NK-92 treated with Interleukin-12 subunit alpha and Interleukin-12 subunit beta, amount 100 ng/mL, for 24 hours (cell line): ENCODE measurements around the gene SIN3B.

Experiments used
- DNase-seq: peaks from one replicate; lab custom pipeline; 2025; lab: John Stamatoyannopoulos, UW

Gene SIN3B

DNA sequence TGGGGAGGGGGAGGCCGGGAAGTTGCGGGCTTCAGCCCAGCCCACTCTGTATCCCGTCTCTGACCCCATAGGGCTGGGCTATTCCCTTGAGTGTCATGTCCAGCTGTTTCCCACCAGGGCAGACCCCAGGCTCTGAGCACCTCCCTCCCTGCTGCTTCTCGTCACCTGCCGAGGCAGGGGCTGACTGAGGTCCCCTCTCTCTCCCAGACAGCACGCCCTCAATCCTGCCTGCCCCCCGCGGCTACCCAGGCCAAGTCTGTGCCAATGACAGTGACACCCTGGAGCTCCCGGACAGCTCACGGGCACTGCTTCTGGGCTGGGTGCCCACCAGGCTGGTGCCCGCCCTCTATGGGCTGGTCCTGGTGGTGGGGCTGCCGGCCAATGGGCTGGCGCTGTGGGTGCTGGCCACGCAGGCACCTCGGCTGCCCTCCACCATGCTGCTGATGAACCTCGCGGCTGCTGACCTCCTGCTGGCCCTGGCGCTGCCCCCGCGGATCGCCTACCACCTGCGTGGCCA, 60.2 kb downstream of the SIN3B start:
- DNase-seq: no peak

- DNase-seq: no peak
Measured at GRCh38 chr19:16889883-16890460, 60.8 kb downstream of the SIN3B start.

GRCh38 chr19:16890461-16891184, 61.4 kb downstream of the SIN3B start:
- no peak for DNase-seq

- DNase-seq: no peak
Measured at GRCh38 chr19:16891696-16892382, 62.6 kb downstream of the SIN3B start.

DNA sequence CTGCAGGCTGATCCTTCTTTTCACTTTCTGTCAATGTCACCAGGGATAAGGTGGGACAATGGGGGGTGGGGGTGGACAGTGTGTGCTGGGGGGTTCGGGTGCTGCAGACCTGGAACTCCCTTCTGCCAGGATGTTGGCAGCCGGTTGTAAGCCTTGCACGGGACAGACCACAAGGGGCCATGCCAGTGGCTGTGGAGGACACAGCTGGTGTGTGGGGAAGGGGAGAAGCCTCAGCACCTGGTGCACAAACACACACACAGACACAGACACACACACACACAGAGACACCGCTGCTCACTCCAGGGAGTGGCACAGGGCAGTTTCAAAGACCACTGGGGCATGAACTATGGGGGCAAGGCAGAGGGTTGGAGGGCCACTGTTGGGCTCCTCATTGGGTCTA, 63.2 kb downstream of the SIN3B start:
- DNase-seq: no peak

DNA sequence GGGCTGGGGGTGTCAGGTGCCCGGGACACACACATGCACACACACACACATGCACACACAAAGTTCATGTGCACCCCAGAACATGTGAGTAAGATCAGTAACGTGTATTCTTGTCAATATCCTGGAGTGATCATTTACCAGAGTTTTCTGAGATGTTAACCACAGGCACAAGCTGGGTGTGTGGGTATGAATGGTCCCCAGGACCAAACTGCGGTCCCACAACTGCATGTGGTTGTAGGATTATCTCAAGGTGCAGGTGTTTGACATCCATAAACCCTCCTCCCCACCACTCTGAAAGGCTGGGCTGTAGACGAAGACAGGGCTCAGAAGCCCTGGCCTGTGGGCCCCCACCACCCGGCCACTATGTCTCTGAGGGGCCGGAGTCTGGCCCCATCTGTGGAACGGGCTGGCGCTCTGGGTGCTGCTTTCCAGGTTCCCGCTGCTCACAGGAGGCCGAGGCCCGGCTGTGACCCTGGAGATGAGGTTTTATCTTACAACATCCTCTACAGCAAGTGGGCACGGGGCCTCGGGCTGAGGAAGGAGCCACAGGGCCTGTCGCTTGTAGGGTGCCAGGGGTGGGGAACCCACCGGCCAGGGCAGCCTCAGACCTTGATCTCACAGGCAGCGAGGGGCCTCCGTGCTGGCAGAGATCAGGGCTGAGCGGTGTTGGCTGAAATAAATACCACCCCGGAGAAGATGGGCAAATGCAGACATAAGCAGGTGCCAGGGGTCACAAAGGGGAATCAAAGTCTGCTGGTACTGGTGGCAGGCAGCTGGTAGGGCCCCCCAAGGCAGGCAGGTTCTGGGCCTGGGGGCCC, 63.9 kb downstream of the SIN3B start:
- no peak for DNase-seq

DNA sequence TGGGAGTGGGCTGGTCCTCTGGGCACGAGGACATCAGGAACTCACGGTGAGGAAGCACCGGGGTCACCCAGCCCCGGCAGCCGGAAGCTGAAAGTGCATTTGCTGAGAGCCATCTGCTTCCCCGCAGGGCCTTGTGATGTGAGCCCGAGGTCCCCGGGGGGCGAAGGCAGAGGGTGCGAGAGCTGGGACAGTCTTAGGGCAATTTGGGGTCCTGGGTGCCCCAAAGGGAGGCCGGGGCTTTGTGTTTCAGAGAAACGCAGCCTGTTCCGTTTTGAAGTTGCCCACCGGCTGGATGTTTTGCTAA, 64.4 kb downstream of the SIN3B start:
- no peak for DNase-seq

- no peak for DNase-seq
Measured at GRCh38 chr19:16894080-16894479, 64.9 kb downstream of the SIN3B start.

DNA sequence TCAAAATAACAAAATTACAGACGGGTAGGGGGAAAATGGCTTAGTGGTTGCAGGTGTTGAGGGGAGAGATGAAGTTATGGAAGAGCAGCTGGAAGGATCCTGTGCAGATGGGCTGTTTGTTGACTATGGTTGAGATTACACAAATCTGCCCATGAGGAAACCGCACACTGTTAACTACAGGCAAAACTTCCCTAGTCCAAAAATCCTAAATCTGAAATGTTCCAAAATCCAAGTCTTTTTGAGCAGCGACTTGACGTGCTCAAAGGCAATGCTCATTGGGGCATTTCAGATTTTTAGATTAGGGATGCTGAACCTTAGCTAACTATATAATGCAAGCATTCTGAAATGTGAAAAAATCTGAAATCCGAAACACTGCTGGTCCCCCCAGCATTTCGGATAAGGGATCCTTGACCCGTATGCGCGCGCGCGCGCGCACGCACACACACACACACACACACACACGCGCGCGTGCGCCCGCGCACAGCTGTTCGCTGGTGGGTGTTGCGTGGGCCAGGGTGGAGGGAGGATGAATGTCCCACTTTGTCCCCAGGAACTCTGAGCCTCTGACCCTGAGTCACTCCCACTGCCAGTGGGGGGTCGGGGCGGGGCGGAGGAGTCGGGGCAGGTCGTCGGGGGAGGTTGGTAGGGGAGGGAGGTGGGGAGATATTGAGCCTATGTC, 66.4 kb downstream of the SIN3B start:
- DNase-seq: no peak

DNA sequence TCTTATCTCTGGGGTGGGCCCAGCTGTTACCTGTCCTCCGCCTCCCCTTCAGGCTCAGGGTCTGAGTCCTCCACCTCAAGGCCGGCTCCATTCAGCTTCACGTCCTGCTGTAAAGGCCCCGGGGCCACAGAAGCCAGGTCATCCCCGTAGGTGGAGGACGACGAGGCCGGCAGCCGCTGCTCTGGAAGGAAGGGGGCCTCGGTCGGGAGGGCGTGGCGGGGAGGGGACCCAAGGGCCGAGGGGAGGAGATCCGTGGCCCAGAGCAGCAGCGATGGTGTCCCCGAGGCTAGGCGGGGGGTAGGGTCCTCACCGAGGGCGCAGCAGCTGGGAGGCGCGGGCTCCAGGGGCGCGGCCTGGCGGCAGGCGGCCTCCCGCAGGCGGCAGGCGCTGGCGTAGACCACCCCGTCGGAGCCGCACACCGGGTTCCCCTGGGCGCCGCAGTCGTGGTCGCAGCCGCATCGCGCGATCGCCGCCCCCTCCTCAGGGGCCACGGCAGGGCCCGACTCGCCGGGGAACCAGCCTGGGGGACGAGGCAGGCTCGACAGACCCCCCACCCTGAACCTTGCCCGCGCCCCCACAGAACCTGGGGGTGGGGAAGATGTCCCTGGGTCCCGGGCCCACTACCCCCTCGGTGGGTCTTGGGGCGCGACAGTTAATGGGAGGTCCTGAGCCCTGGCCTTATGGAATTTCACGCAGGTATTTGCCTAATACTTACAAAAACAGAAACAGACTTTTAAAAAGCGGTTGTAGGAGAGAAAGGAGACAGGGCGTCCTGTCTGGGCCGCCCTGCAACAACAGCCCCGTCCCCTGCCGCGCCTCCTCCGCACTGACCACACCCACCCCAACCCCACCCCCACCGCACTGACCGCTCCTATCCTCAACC, 67.2 kb downstream of the SIN3B start:
- DNase-seq: no peak

DNA sequence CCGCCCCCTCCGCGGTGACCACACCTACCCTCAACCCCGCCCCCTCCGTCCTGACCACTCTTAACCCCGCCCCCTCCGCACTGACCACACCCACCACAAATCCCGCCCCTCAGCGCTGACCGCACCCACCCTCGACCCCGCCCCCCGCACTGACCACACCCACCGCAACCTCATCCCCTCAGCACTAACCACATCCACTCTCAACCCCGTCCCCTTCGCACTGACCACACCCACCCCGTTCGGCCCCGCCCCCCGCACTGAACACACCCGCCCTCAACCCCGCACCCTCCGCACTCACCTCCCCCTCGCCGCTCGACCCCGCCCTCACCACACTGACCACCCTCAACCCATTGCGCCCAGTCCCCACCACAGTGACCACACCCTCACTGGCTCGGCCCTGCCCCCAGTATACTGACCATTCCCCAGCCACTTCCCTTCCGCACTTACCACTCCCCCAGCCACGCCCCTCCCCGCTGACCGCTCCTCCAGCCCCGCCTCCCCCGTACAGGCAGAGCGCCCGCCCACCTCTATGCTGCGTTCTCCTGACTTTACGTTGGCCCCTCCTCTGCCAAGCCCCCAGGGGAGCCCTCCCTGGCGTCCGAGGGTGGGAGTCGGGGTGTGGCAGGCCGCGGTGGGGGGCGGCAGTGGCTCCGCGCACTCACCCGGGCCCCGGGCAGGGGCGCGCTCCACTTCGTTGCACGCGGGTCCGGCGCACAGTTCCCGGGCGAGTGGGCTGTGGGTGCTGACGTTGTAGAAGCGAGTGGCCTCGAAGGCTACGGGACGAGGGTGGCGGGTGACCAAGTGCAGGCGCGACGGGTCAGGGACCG, 68.0 kb downstream of the SIN3B start:
- no peak for DNase-seq

GRCh38 chr19:16897856-16898161, 68.6 kb downstream of the SIN3B start:
- DNase-seq: no peak

- no peak for DNase-seq
Measured at GRCh38 chr19:16898361-16899015, 69.3 kb downstream of the SIN3B start.

DNA sequence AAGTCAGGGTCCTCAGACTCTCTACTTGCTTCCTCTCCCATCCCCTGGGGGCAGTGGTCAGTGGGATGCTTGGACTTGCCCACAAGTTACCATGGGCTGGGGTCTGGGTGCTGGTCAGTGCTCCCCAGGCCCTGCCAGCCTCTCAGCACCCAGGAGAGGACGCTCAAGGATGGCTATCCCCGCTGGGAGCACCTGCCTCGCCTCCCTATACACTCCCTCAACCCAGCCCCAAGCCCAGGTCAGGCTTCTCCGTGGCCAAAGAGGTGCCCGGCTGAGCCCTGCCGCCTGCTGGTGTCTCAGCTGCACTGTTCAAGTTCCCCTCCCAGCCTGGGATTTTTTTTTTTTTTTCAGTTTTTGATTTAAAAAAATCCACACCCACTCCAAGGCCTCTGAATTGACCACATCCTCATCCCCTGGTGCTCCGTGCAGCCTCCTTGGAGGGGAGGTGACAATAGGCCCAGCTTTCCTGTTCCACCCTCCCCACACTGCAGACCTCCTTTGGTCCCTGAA, 70.4 kb downstream of the SIN3B start:
- DNase-seq: no peak

DNA sequence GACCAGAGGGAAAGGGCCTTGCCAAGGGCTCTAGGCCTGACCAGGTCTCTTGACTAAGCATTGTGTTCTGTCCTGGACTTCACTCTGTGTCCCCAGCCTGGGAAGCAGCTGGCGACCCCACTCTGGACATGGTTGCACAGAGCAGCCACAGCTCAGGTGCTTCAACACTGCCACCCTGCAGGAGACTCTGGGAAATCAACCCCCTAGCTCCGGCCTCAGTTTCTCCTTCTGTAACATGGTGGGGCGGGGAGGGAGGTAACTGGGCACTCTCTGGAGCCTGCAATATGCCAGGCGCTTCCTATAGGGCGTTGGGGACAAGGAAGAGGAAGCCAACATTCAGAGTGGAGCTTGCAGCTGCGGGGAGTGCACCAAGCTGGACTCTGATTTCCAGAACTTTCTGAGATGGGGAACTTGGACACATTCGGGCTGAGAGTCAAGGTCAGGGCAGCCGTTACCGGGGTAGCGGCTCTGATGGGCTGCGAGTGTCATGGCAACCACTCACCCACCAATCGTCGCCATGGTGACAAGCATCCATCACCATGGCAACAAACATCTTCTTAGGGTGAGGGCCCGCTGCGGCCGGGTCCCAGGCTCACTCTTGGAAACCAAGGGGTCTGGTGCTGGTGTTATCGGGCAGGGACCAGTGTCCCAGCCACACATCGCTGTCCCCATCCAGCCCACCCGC, 72.4 kb downstream of the SIN3B start:
- DNase-seq: no peak

DNA sequence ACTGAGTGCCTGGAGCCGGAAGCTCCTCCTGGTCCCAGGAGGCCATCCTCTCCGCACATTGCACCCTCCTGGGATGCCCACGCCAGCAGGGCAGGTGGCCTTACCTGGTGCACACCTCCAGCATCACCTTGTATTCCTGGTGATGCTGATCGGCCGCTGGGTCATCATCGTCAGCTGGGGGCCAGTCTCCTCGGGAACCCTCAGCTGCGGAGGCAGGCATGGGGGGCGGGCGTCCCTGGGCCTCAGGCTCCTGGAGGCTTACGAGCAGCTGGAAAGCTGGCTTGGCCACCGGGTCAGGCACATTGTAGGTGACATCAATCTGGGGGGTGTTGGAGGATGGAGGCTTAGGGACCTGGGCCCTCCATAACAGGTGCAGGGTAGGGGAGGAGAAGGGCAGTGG, 73.3 kb downstream of the SIN3B start:
- DNase-seq: no peak

DNA sequence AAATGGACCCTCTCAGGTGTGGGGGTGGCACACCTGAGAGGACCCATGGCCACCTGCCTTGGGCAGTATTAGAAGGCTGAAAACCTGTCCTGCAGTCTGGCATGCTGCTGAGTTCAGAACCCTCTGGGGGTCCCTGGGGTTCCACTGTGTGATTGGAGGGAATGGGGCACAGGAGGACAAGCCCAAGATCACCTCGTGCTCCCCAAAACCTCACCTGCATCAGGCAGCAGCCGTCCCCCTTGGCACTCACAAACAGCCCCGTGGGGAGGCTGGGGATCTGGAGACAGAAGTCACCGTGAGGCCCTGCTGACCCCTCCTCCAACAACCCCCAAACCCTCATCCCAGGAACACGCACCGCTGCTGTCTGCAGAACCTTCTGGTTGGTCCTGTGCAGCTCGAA, 74.1 kb downstream of the SIN3B start:
- DNase-seq: no peak

- DNase-seq: no peak
Measured at GRCh38 chr19:16904599-16904998, 75.4 kb downstream of the SIN3B start.

DNA sequence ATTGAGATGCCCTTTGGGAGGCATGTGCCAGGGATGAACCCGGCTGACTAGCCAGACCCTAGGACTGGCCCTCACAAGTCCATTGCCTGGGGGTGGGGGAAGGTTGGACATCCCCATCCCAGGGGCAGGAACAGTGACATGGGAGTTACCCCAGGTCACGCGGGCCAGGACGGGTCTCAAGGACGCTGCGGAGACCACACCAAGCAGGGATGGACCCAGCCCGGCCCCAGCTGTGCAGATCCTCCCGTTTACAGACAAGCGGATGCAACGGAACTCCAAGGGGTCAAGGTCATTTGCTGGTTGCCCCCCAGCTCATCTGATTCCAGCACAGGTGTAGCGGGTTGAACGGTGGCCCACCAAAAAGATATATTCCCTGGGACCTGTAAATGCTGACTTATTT, 79.6 kb downstream of the SIN3B start:
- DNase-seq: no peak
